PC-9 (cell line): ENCODE data around the gene ARHGDIA.

Experiments used
- CTCF ChIP-seq: fragments of 200-600 bp; sonication (generic); conservative IDR thresholded peaks from 2 replicates; pipeline ENCODE4 v1.6.1; 2017; ENCODE audit warnings: mixed run types, antibody characterized with exemption, mild to moderate bottlenecking, moderate library complexity
- EZH2 ChIP-seq: fragments of 200-600 bp; sonication (generic); IDR thresholded peaks from 2 replicates; pipeline ENCODE4 v1.8.0; 2017; ENCODE audit warnings: antibody characterized with exemption, low read depth

GRCh38 chr17:81846743-81847689 lies 24.1 kb downstream of the ARHGDIA start:
- no peak for TF ChIP-seq CTCF
- TF ChIP-seq EZH2: no peak
